Measurements from ENCODE around the gene FYB1. TPM values are rescaled to one million over a fixed set of nuclear protein-coding genes. Genes with fewer than 3 reads are reported as not detected.

The FYB1 gene
- total and polyA plus RNA-seq, 9 donors, result 1.1 to 12.4 (median 3.6) TPM

- WGBS, 3 donors, result 31 to 70% (median 42%) methylated on average over 2 of the region's 2 CpGs
- no peaks in the 10 kb centered on the region for H3K4me1 ChIP-seq (ENCODE audit: insufficient read depth)
- H3K4me3 ChIP-seq, result no peak overlapping the region
- intact Hi-C loops (cut with DNase I), result no loop called here
- TF ChIP-seq EP300 (IDR thresholded peaks at IDR 0.05), result no peak
- TF ChIP-seq, protein P1, sequence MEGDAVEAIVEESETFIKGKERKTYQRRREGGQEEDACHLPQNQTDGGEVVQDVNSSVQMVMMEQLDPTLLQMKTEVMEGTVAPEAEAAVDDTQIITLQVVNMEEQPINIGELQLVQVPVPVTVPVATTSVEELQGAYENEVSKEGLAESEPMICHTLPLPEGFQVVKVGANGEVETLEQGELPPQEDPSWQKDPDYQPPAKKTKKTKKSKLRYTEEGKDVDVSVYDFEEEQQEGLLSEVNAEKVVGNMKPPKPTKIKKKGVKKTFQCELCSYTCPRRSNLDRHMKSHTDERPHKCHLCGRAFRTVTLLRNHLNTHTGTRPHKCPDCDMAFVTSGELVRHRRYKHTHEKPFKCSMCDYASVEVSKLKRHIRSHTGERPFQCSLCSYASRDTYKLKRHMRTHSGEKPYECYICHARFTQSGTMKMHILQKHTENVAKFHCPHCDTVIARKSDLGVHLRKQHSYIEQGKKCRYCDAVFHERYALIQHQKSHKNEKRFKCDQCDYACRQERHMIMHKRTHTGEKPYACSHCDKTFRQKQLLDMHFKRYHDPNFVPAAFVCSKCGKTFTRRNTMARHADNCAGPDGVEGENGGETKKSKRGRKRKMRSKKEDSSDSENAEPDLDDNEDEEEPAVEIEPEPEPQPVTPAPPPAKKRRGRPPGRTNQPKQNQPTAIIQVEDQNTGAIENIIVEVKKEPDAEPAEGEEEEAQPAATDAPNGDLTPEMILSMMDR (IDR thresholded peaks at IDR 0.05), result no peak
- no peak for TF ChIP-seq POLR2A (IDR thresholded peaks at IDR 0.05)
- DNase-seq, result no peak
- H3K9me3 ChIP-seq, result no peaks in the 10 kb centered on the region
- H3K27ac ChIP-seq, result no peak overlapping the region
- no peaks in the 10 kb centered on the region for H3K27me3 ChIP-seq
- H3K36me3 ChIP-seq, result no peaks in the 10 kb centered on the region
Measured at GRCh38 chr5:39233783-39234182, 14.4 kb upstream of the FYB1 start.

DNA sequence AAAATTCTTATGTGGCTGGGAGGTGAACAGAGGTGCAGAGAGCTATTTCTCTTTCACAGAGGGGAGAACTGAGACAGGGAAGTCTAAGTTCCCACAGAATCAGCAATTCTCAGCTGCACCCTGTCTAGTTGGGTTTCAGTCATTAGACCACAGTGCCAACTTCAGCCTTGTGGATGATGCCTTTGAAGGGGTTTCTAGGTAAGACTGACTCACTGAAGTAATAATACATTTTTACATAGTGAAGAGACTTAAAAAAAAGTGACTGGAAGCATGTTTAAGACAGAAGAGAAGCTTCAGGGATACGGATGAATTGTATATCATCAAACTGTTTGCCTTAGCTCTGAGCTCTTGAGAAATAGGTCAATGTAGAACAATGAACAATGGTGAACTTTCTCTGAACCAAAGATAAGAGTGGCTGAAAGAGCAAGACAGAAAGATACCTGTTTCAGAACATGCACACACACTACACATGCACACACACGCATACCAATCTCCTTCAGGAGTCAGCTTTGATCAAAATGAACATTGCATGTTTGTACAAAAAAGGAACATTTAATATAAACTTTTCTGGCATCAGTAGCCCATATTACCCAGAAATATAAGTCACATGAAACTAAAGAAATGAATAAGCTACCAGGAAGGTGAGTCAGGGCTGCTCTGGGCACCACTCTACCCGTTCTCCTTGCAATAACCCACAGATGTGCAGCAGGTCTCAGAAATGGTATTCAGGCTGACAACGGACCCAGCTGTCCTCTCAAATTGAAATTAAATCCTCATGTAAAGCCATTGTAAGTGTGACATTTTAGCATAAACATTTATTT, 12.6 kb upstream of the FYB1 start:
- Histone ChIP-seq H3K9me3 (no peaks in the 10 kb centered on the region), H3K4me1 (ENCODE audit: insufficient read depth) (no peaks in the 10 kb centered on the region), H3K27ac (no peak overlapping the region), H3K36me3 (no peaks in the 10 kb centered on the region), H3K4me3 (no peak overlapping the region), H3K27me3 (no peaks in the 10 kb centered on the region)
- intact Hi-C loops (cut with DNase I), result no loop called here
- no peak for DNase-seq
- WGBS, 3 donors, result 83 to 86% (median 85%) methylated on average over 4 of the region's 4 CpGs
- TF ChIP-seq EP300 (IDR thresholded peaks at IDR 0.05) (no peak), POLR2A (IDR thresholded peaks at IDR 0.05) (no peak)
- TF ChIP-seq, protein P1 (IDR thresholded peaks at IDR 0.05), result no peak

DNA sequence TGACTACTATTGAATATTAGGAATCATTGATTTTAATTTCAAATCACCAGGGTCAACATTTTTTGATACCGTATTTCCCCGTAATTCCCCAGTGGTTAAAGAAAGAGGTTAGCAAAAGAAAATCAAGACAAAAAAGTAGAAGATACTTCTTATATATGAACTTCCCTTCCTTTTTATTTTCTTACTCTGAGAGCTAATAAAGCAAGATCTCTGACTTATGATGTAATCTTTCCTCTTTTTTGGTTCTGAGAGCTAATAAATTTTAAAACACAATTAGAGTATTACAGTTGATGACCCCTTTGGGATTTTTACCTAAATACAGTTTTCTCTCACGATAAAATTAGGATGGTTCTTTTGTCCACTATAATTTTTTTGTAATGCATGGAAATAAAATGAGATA, 9.2 kb upstream of the FYB1 start:
- no peaks in the 10 kb centered on the region for H3K36me3 ChIP-seq
- H3K27ac ChIP-seq, result no peak overlapping the region
- 83 to 92% (median 91%) methylated on average over 3 of the region's 3 CpGs for WGBS, 3 donors
- no peak overlapping the region for H3K4me3 ChIP-seq
- TF ChIP-seq, protein P1 (IDR thresholded peaks at IDR 0.05), result no peak
- no peak for TF ChIP-seq EP300 (IDR thresholded peaks at IDR 0.05)
- no peaks in the 10 kb centered on the region for H3K4me1 ChIP-seq (ENCODE audit: insufficient read depth)
- no peaks in the 10 kb centered on the region for H3K27me3 ChIP-seq
- intact Hi-C loops (cut with DNase I), result loop anchor here in 1 of 4 donors (10.0 kb wide), 1 partner anchor 336 kb away; no protein-coding TSS in a partner anchor
- no peaks in the 10 kb centered on the region for H3K9me3 ChIP-seq
- DNase-seq, result no peak

- 87 to 95% (median 91%) methylated on average over 1 of the region's 1 CpG for WGBS, 3 donors
- intact Hi-C loops (cut with DNase I), result loop anchor here in 1 of 4 donors (10.0 kb wide), 1 partner anchor 338 kb away; no protein-coding TSS in a partner anchor
- Histone ChIP-seq H3K4me3 (no peak overlapping the region), H3K9me3 (no peaks in the 10 kb centered on the region), H3K27me3 (no peaks in the 10 kb centered on the region), H3K4me1 (ENCODE audit: insufficient read depth) (no peaks in the 10 kb centered on the region), H3K36me3 (no peaks in the 10 kb centered on the region), H3K27ac (no peak overlapping the region)
- TF ChIP-seq, protein P1 (IDR thresholded peaks at IDR 0.05), result no peak
- TF ChIP-seq POLR2A (IDR thresholded peaks at IDR 0.05), result no peak
- TF ChIP-seq EP300 (IDR thresholded peaks at IDR 0.05), result no peak
- no peak for DNase-seq
Measured at GRCh38 chr5:39226558-39226957, 7.2 kb upstream of the FYB1 start.
